OCI-LY7 (cell line): ENCODE results near the gene SIN3B. TPM values are rescaled to one million over a fixed set of nuclear protein-coding genes. Genes with fewer than 3 reads are reported as not detected.

Source experiments
- BruUV-seq: library from RNA; stranded (reverse); fragments of 400-500 nt; replicated peaks from 2 replicates; lab custom pipeline; 2021; lab: Mats Ljungman, UMichigan
- CTCF ChIA-PET: fragments of 300-600 bp; sonication (Branson Sonifier 250); formaldehyde crosslinking; loops from one replicate; lab custom pipeline; 2022; ENCODE audit warnings: antibody characterized with exemption; ENCODE audit not compliant: unreplicated experiment; lab: Charles Lee
- POLR2A ChIA-PET: fragments of 300-600 bp; sonication (Branson Sonifier 250); formaldehyde crosslinking; loops from one replicate; lab custom pipeline; 2022; ENCODE audit warnings: antibody characterized with exemption; lab: Charles Lee
- DNase-seq: peaks from one replicate; pipeline ENCODE4 v3.0.0-alpha.2; 2015; ENCODE audit warnings: low spot score
- H2AFZ ChIP-seq: fragments of 200-600 bp; sonication (generic), shearing (Covaris generic); 2 replicates; pipeline ENCODE4 v1.6.1; 2014; ENCODE audit warnings: mild to moderate bottlenecking, antibody characterized with exemption, low read length, moderate library complexity
- H3K27ac ChIP-seq: fragments of 200-600 bp; sonication (generic); 2 replicates; pipeline ENCODE4 v1.5.1; 2014; ENCODE audit warnings: mixed run types, low read depth, mild to moderate bottlenecking, moderate library complexity, low read length, inconsistent platforms; ENCODE audit not compliant: poor library complexity, severe bottlenecking
- H3K36me3 ChIP-seq: fragments of 200-600 bp; sonication (generic); 2 replicates; pipeline ENCODE4 v1.6.1; 2014; ENCODE audit warnings: mild to moderate bottlenecking, antibody characterized with exemption, low read length, moderate library complexity, mixed read lengths; ENCODE audit not compliant: insufficient read depth
- H3K4me1 ChIP-seq: fragments of 200-600 bp; sonication (generic); 2 replicates; pipeline ENCODE4 v1.5.1; 2014; ENCODE audit warnings: mild to moderate bottlenecking, low read length; ENCODE audit not compliant: insufficient read depth, poor library complexity, severe bottlenecking
- H3K4me2 ChIP-seq: fragments of 200-600 bp; sonication (generic); 2 replicates; pipeline ENCODE4 v1.6.1; 2014; ENCODE audit warnings: mild to moderate bottlenecking, low read length
- H3K4me3 ChIP-seq: fragments of 200-600 bp; sonication (generic); 2 replicates; pipeline ENCODE4 v1.5.1; 2014; ENCODE audit warnings: mild to moderate bottlenecking, low read depth, low read length; ENCODE audit not compliant: poor library complexity, severe bottlenecking
- H3K79me2 ChIP-seq: fragments of 200-600 bp; sonication (generic); 2 replicates; pipeline ENCODE4 v1.6.1; 2016; ENCODE audit warnings: low read depth, mild to moderate bottlenecking, low read length, moderate library complexity, mixed read lengths; ENCODE audit not compliant: insufficient read depth
- H3K9me2 ChIP-seq: fragments of 200-600 bp; sonication (generic); 2 replicates; pipeline ENCODE4 v1.6.1; 2016; ENCODE audit warnings: mild to moderate bottlenecking, low read length, mixed read lengths; ENCODE audit not compliant: insufficient read depth
- H3K9me3 ChIP-seq: fragments of 200-600 bp; sonication (generic); 2 replicates; pipeline ENCODE4 v1.6.1; 2014; ENCODE audit warnings: mild to moderate bottlenecking, mixed run types, low read length, mixed read lengths
- H4K20me1 ChIP-seq: fragments of 200-600 bp; sonication (generic); 2 replicates; pipeline ENCODE4 v1.6.1; 2014; ENCODE audit warnings: mild to moderate bottlenecking, antibody characterized with exemption, low read length, moderate library complexity, mixed read lengths; ENCODE audit not compliant: insufficient read depth
- EZH2phosphoT487 ChIP-seq: fragments of 200-600 bp; sonication (generic); IDR thresholded peaks from 2 replicates; pipeline ENCODE4 v1.6.1; 2018; ENCODE audit warnings: low read depth, borderline replicate concordance, mild to moderate bottlenecking, mixed run types, antibody characterized with exemption, low read length, moderate library complexity, mixed read lengths
- intact Hi-C: fragments of 100-400 bp; cut with micrococcal nuclease; formaldehyde crosslinking; loops from one replicate; pipeline ENCODE4 v1.10.0; 2022; ENCODE audit not compliant: unreplicated experiment
- total RNA-seq, 2 experiments: library from RNA; depleted of rRNA in 1 of 2; stranded (reverse); fragments of >200 nt in 1 of 2; shearing (Covaris generic) in 1 of 2; gene quantifications; 2 replicates each; pipeline ENCODE4 v1.2.3, GENCODE V29; 2014 to 2022
- TF ChIP-seq, protein P1 (sequence below): fragments of 200-600 bp; sonication (generic); conservative IDR thresholded peaks from 2 replicates; pipeline ENCODE4 v1.5.1; 2014; ENCODE audit warnings: mild to moderate bottlenecking, antibody characterized with exemption, low read length, moderate library complexity, mixed read lengths

Gene SIN3B
- total RNA-seq, 2 experiments from 2014 or later, result 19.4 to 45.4 TPM

DNA sequence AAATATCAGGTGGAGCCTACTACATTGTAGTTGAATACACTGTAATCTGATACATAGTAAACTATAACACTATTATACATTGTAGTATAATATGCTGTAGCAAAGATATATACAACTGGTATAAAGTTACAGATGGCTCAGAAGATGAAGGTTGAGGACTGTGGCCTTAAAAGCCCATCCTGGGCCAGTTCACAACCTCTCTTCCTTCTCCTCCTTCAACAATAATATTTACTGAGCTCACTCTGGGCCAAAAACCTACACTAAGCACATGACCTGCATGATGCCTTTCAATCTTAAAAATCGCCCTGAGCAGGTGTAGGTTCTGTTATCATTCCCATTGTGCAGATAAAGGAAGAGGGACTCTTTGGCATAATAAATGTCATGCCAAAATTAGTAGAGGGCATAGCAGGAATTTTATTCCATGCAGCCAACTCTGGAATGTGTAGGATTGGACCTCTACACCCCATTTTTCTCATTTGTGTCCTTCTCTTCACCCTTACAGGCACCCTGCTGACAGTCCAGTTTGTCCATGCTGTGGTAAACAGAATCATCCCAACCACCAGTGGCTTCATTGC is 14.6 kb upstream of the SIN3B start:
- no peak for DNase-seq
- Histone ChIP-seq H3K9me2 (no peaks in the 10 kb centered on the region), H4K20me1 (no peaks in the 10 kb centered on the region), H2AFZ (no peak overlapping the region), H3K4me3 (no peak overlapping the region), H3K9me3 (no peaks in the 10 kb centered on the region), H3K4me2 (no peak overlapping the region), H3K27ac (no peak overlapping the region), H3K79me2 (no peaks in the 10 kb centered on the region), H3K36me3 (no peaks in the 10 kb centered on the region), H3K4me1 (no peaks in the 10 kb centered on the region)
- POLR2A ChIA-PET, result no interaction called here
- no TSS peak for BruUV-seq
- intact Hi-C loops, result no loop called here
- CTCF ChIA-PET, result no interaction called here
- TF ChIP-seq EZH2phosphoT487, result no peak
- TF ChIP-seq, protein P1, sequence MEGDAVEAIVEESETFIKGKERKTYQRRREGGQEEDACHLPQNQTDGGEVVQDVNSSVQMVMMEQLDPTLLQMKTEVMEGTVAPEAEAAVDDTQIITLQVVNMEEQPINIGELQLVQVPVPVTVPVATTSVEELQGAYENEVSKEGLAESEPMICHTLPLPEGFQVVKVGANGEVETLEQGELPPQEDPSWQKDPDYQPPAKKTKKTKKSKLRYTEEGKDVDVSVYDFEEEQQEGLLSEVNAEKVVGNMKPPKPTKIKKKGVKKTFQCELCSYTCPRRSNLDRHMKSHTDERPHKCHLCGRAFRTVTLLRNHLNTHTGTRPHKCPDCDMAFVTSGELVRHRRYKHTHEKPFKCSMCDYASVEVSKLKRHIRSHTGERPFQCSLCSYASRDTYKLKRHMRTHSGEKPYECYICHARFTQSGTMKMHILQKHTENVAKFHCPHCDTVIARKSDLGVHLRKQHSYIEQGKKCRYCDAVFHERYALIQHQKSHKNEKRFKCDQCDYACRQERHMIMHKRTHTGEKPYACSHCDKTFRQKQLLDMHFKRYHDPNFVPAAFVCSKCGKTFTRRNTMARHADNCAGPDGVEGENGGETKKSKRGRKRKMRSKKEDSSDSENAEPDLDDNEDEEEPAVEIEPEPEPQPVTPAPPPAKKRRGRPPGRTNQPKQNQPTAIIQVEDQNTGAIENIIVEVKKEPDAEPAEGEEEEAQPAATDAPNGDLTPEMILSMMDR, result no peak

DNA sequence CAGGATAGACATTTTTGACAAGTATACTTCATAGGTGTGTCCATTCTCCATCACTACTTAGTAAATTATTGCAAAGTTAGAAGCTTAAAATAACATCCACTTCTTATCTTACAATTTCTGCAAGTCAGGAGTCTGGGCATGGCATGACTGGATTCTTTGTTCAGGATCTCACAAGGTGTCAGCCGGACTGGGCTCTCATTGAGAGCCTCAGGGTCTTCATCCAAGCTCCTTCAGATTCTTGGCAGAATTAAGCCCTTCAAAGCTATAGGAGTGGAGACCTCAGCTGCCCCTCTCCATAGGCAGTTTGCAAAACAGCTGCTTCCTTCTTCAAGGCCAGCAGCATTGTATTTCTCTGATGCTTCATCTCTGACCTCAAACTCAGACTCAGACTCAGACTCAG is 9.1 kb upstream of the SIN3B start:
- no peak for TF ChIP-seq EZH2phosphoT487
- TF ChIP-seq, protein P1, result no peak
- no peaks in the 10 kb centered on the region for H3K9me3 ChIP-seq
- H3K36me3 ChIP-seq, result no peaks in the 10 kb centered on the region
- no peaks in the 10 kb centered on the region for H3K9me2 ChIP-seq
- POLR2A ChIA-PET, result no interaction called here
- no peak overlapping the region for H2AFZ ChIP-seq
- DNase-seq, result no peak
- CTCF ChIA-PET, result interaction anchor here (0.5 kb wide), 1 partner anchor 11 kb away, joined by 4 read pairs; no protein-coding TSS in a partner anchor
- no peak overlapping the region for H3K4me2 ChIP-seq
- intact Hi-C loops, result no loop called here
- H3K79me2 ChIP-seq, result no peaks in the 10 kb centered on the region
- no peaks in the 10 kb centered on the region for H3K4me1 ChIP-seq
- BruUV-seq, result no TSS peak
- no peak overlapping the region for H3K4me3 ChIP-seq
- no peaks in the 10 kb centered on the region for H4K20me1 ChIP-seq
- no peak overlapping the region for H3K27ac ChIP-seq

DNA sequence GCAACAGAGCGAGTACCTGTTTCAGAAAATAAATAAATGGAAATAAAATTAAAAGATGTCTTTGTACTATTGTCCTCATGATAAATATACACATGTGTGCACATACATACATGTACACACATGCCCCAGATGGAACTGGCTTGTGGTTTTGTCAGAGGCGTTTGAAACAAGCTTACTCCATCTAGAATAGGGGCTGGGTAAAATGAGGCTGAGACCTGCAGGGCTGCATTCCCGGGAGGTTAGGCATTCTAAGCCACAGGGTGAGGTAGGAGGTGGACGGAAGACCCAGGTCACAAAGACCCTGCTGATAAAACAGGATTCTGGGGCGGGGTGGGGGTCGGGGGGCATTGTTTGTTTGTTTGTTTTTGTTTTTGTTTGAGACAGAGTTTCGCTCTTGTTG is 8.1 kb upstream of the SIN3B start:
- Histone ChIP-seq H3K4me3 (no peak overlapping the region), H3K4me1 (no peaks in the 10 kb centered on the region), H3K4me2 (no peak overlapping the region), H3K36me3 (no peaks in the 10 kb centered on the region), H2AFZ (no peak overlapping the region), H3K79me2 (no peaks in the 10 kb centered on the region), H3K27ac (no peak overlapping the region), H3K9me3 (no peaks in the 10 kb centered on the region), H4K20me1 (no peaks in the 10 kb centered on the region), H3K9me2 (no peaks in the 10 kb centered on the region)
- POLR2A ChIA-PET, result interaction anchor here (0.6 kb wide), 1 partner anchor 177 kb away, joined by 3 read pairs; no protein-coding TSS in a partner anchor
- CTCF ChIA-PET, result no interaction called here
- no peak for DNase-seq
- no peak for TF ChIP-seq EZH2phosphoT487
- TF ChIP-seq, protein P1, result no peak
- intact Hi-C loops, result no loop called here
- BruUV-seq, result no TSS peak
